ENCODE measurements around the gene TREH. TPM values are rescaled to one million over a fixed set of nuclear protein-coding genes. Genes with fewer than 3 reads are reported as not detected.
"Not testable (repeated sequence)": the region's sequence is repeated elsewhere in the genome, so short reads cannot be mapped to it uniquely, and the experiment has no call there.

The TREH gene
- total and polyA plus RNA-seq, 2 of the 8 experiments (the other 6 are each of a cell fraction or from before 2014, with no cell fraction given) = 0.03 TPM; not detected in 1

- H2BK20ac ChIP-seq (ENCODE audit: low read length); H3K27ac ChIP-seq (ENCODE audit: low read depth, low read length); H3K23ac ChIP-seq (ENCODE audit: insufficient read length); H3K9ac ChIP-seq (replicated peaks in 1 of 4; ENCODE audit: extremely low read depth in 1 of 4, low read depth in 3 of 4, low read length in 3 of 4); H2BK12ac ChIP-seq (ENCODE audit: low read depth, low read length); H3K18ac ChIP-seq (ENCODE audit: extremely low read depth, low read length); H3K79me2 ChIP-seq (ENCODE audit: control insufficient read depth in 1 of 2, insufficient read depth in 2 of 2, low read length in 2 of 2); H3K14ac ChIP-seq (ENCODE audit: insufficient read length); H2BK120ac ChIP-seq (replicated peaks; ENCODE audit: low read depth, low read length); H4K91ac ChIP-seq (replicated peaks; ENCODE audit: insufficient read length, low read length); H2BK5ac ChIP-seq (ENCODE audit: low read depth, low read length); H4K20me1 ChIP-seq (replicated peaks in 1 of 2; ENCODE audit: control insufficient read depth in 1 of 2, insufficient read depth in 2 of 2, low read length in 2 of 2); H3K4me2 ChIP-seq (ENCODE audit: insufficient read depth in 1 of 2, low read depth in 2 of 2, low read length in 2 of 2); DNase-seq (ENCODE audit: low read depth in 1 of 2, low spot score in 2 of 2); H2AK5ac ChIP-seq (ENCODE audit: low read depth, low read length); H3K4ac ChIP-seq (replicated peaks; ENCODE audit: insufficient read length, low read depth, low read length); H2BK15ac ChIP-seq (ENCODE audit: low read length); H4K8ac ChIP-seq (ENCODE audit: extremely low read depth, insufficient read depth, low read length); H3K79me1 ChIP-seq (ENCODE audit: low read depth, low read length); H3K9me3 ChIP-seq (ENCODE audit: insufficient read depth in 2 of 2, low read depth in 1 of 2, low read length in 1 of 2); H4K5ac ChIP-seq (ENCODE audit: insufficient read length, low read depth, low read length); H3K56ac ChIP-seq (replicated peaks; ENCODE audit: insufficient read length, low read depth, low read length); FAIRE-seq; H2AFZ ChIP-seq (ENCODE audit: low read length): not testable (repeated sequence)
- H3K4me3 ChIP-seq (ENCODE audit: extremely low read depth in 1 of 4, insufficient read depth in 2 of 4, low read depth in 3 of 4, low read length in 4 of 4) = peak overlapping the region in 1 of 4 experiments; percentile 66; a peak in 1 of 8 replicates
- POLR2A ChIA-PET (ENCODE audit: partially characterized antibody) = interaction anchor here (1.1 to 28.7 kb wide), 4 partner anchors 11 to 181 kb away, joined by 3 to 574 read pairs (median 12); no protein-coding TSS in a partner anchor
- peaks cover 39 to 52% (median 47%) of the 10 kb centered on the region in 4 experiments for H3K27me3 ChIP-seq (replicated peaks in 1 of 4; ENCODE audit: control insufficient read depth in 3 of 4, extremely low read depth in 1 of 4, insufficient read depth in 3 of 4, low read length in 3 of 4)
- CTCF ChIA-PET (ENCODE audit: partially characterized antibody) = interaction anchor here (1.0 to 25.3 kb wide), 8 partner anchors 13 to 317 kb away, joined by 3 to 435 read pairs (median 4); no protein-coding TSS in a partner anchor
- peaks cover 0 to 12% (median 0%) of the 10 kb centered on the region in 4 experiments; a peak in 1 of 8 replicates for H3K36me3 ChIP-seq (ENCODE audit: control insufficient read depth in 2 of 4, insufficient read depth in 4 of 4, low read length in 3 of 4)
- H3K4me1 ChIP-seq (replicated peaks in 1 of 4; ENCODE audit: control insufficient read depth in 3 of 4, insufficient read depth in 4 of 4, low read length in 3 of 4) = peaks cover 21 to 59% (median 34%) of the 10 kb centered on the region in 4 experiments
- peaks cover 32% of the 10 kb centered on the region; the same call in 1 of the 2 replicates for H3K23me2 ChIP-seq (ENCODE audit: low read depth, low read length)
- WGBS, 2 experiments (ENCODE audit: extremely low coverage in 1 of 2, insufficient coverage in 1 of 2, insufficient read length in 1 of 2, insufficient replicate concordance in 2 of 2, low coverage in 1 of 2, low lambda C conversion rate in 2 of 2, missing lambda C conversion rate in 1 of 2) = 88% methylated on average over 18 of the region's 19 CpGs; no CpG with 5 or more reads in 1 of the 2 experiments
Observed at GRCh38 chr11:118611433-118611795, 68.0 kb downstream of the TREH start.
